MV-4-11 (cell line): Measurements from ENCODE around the gene CST8.

Experiments used
- DNase-seq: peaks from one replicate; lab custom pipeline; 2025; lab: John Stamatoyannopoulos, UW

Gene CST8

DNA sequence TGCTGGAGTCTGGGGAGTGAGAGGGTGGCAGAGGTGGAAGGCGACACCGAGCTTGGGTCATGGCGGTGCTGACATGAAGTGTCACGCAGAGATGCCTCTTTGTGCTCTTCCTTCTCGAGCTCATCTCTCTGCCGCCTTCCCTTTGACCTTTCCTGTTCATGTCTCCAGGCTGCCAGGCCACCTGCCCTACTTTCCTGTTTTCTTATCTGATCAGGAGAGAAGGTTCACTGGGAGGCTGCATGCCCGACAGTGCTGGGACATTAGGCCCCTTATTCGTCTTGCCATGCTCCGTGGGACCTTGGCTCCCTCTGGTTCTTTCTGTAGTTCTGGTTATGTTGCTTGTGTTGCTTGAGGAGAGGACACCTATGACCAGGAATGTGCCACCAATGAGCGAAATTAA is 33.2 kb downstream of the CST8 start:
- DNase-seq, result no peak

DNA sequence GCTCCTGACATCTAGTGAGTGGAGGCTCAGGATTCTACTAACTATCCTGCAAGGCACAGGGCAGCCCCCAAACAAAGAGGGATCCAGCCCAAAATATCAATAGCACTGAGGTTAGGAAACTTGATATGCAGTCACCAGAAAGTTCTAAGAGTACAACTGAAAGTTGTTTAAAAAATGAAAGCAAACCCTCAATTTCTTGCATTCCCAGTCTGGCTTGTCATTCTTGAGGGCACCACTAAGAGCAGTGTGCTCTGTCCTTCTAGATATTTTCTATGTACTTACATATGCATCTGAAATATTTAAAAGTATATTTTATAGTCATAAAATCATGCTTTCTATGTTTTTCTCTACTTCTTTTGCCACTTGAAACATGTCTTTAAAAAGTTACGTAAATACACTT is 35.9 kb downstream of the CST8 start:
- no peak for DNase-seq

DNA sequence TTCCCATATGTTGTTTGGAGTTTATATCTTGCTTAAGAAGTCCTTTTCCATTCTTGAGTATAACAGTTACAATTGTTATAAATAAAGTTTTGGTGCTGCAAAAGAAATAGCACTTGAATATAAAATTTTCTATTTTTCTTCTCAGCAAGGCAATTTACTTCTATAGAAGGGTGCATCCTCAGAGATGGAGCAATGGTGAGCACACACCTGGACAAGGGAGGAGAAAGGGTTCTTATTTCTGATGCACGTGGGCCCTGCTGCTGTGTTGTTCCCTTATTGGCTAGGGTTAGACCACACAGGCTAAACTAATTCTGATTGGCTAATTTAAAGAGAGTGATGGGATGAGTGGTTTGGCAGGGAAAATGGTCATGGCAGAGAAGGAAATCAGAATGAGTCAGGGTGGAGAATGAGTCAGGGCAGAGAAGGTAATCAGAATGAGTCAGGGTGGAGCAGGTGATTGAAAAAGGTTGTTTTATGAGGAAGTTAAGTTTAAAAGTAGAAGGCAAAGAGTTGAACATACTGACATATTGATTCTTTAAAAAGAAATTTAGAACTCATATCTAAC is 38.0 kb downstream of the CST8 start:
- no peak for DNase-seq

DNA sequence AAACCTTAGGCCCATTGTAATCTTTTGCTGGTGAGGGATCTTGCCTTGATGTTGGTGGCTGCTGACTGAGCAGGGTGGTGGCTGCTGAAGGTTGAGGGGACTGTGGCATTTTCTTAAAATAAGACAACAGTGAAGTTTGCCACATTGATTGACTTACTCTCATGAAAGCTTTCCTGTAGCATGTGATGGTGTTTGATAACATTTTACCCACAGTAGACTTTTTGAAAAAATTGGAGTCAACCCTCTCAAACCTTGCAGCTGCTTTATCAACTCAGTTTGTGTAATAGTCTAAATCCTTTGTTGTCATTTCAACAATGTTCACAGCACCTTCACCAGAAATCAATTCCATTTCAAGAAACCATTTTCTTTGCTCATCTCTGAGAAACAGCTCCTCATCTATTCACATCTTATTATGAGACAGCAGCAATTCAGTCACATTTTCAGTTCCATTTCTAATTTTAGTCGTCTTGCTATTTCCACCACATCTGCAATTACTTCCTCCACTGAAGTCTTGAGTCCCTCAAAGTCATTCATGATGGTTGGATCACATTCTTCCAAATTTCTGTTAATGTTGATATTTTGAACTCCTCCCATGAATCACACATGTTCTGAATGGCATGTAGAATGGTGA is 40.1 kb downstream of the CST8 start:
- DNase-seq, result peak; percentile 65

DNA sequence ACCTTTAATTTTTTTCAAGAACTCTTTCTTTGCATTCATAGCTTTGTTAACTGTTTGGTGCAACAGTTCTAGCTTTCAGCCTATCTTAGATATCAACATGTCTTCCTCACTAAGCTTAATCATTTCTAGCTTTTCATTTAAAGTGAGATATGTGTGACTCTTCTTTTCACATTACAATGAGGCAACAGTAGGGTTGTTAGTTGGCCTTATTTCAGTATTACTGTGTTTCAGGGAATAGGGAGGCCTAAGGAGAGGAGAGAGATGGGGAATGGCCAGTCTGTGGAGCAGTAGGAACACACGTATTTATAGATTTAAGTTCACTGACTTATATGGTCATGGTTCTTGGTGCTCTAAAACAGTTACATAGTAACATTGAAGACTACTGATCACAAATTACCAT is 41.6 kb downstream of the CST8 start:
- DNase-seq, result no peak

DNA sequence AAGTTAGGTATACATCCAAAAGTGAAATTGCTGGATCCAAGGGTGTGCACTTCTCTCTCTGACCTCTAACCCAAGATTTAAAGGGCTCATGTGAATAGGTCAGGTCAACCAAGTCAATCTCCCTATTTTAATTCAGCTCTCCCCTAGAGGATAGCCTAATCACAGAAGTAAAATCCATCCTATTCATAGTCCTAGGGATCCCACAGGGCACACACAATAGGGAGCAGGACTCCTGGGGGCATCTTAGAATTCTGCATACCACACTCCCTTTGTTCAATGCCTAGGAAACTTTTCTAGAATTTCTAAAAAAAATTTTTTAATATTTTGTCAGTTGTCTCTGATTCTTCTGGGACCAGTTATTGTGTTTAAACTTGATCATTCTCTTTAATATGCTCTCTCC is 42.2 kb downstream of the CST8 start:
- no peak for DNase-seq

DNA sequence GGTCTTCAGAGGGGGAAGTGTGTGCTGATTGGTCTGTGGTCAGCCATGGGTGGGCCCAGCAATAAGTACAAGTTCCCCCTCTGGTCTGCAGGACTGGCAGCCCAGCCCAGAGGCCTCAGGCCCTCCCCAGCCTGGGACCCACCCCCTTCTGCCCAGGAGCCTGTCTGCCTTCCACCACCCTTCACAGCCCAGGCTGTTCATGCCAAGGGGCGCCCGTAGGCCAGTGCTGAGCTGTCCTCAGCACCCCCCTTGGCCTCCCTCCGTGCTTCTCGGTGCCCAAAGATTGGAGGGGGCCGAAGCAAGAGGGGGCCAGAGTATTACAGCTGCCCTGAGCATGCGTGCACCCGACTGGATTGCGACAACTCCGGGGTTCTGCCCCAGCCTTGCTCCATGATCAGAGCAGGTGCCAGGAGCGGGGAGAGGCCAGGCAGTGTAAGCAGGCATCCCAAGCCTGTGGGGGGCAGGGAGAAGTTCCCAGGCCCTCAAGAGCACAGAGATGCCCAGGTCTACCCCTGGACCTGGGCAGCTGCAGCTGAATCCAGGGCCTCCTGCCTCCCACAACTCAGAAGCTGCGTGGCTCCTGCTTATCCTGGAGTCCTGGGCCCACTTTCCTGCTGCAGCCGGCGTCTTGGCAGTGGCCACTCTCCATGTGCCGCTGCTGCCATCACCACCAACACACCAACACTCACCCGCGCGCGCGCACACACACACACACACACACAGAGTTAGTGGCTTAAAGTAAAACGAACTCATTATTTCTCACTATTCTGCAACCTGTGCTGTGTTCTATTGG is 44.1 kb downstream of the CST8 start:
- DNase-seq, result no peak

DNA sequence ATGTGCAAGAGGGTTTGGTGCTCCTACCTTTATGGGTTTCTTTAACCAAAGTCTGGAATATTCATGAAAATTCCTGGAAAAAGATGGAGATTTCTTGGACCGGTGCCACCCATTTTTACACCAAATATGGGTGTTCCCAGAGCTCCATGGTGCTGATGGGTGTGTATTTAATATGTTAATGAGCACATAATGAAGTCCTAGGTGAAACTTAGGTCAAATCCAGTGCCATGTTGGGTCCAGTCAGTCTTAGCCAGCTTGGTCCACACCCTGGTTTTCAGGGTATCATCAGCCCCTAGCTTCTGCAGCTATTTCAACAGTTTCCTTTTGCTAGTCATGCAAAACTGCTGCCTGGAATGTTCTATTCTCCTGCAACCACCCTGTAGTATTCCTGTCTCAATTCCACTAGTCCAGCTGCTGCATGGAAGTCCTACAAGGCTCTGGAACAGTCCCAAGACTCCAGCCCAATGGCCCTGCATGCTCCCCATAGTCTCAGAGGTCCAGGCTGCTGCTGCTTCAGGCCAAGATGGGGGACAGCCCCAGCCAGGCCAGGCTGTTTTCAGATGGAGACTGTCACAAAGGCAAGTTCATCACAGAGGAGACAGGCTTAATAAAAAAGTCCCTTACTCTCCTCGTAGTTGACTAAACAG is 45.5 kb downstream of the CST8 start:
- DNase-seq, result no peak

DNA sequence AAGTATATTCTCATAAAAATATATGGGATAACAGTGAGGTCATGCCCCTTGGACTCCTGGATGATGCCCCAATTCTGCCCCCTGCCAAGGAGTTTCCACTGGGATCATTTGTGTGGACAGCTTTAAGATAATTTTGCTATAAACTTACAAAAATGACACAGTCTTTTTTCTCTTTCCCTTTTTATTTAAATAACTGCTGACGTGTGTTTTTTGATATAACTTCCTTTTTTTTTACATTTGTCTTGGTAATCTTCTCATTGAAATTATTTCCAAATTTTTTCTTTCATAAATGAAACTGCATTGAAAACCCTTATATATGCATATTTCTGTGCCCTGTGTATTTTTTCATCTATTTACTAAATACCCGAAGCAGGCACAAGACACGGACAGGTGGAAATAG is 46.1 kb downstream of the CST8 start:
- DNase-seq, result peak; percentile 7

DNA sequence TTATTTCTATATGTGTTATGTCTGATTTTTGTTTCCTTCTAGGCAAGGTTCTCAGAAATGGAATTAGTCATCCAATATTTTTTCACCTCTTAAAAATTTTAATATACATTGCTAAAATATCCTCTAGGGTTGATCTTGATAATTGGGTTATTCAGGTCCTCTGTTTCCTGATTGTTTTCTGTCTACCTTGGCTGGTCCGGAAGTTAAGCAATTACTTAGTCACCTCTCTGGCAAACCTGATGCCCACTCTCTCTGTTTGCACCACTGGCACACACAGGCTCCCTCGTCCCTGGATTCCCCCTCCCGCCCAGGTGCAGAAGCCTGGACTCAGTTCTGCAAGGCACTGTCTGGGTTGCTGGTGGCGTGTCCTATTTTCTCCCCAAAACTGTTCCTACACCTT is 49.7 kb downstream of the CST8 start:
- no peak for DNase-seq

DNA sequence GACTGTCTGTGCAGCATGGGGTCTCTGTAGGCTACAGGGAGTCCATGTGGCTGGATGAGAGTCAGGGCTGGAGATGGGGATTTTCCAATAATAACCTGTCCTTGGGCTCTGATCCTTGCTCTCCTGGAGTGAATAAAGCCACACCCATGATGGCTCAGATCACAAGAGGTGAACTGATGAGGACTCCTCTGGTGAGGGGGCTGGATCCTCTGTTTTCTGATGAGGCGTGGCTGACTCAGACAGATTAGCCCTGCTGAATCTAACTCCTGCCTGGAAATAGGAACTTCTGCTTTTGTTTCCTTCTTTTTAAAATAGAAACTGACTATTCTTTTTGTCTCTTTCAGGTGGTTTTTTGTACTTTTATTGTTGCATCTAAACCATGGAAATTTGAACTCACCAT is 50.4 kb downstream of the CST8 start:
- DNase-seq, result peak; percentile 93

DNA sequence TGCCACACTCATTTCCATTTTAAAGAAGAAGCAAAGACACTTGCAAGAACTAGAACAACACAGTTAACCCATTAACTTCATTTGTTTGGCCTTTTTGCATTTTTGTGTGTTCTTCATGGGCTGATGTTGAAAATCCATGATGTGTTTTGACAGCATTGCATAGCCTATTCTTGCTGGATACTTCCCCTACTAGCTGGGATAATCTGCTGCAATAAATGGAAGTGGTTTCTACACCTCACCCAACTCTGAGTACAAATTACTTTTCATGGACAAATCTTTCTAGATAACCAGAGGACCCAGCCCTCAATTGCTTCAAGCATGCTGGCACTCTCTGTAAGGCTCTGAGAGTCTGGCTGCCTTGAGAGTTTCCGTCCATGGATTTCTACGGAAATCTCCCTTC is 50.9 kb downstream of the CST8 start:
- DNase-seq, result peak; percentile 51

DNA sequence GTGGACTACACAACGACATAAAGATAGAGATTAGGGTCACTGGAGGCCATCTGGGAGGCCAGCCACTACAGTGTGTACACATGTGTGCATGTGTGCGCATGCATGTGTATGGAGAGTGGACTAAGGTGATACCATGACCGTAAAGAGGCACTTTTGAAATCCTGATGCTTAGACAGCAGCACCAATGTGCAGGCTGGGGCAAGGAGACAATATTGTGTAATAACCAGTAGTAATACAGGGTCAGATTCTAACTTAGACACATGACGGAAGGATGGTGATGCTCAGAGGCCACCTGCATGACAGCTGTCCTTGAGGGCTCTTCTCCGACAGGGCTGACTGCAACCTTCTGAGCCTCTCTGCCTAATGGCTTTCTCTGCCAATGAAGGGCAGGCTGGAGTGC is 51.9 kb downstream of the CST8 start:
- no peak for DNase-seq

DNA sequence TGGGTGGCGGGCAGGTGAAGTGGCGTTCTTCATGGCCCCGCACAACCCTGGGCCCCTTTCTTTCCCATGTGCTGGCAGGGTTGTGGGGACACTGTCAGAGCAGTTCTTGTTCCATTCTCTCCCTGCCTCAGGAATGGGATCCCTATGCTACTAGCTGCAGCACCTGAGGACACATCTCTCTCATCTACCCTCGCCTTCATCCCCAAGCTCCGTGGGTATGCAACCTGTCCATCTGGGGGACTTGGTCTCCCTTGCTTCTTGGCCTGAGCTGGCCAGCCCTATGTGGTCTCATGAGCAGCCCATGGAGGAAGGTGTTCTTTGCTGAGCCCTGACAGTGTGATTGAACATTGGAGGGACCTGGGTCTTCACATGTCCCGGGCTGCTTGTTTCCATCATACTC is 53.2 kb downstream of the CST8 start:
- DNase-seq, result no peak
